ENCODE measurements around the gene TSC1.

Gene TSC1

DNA sequence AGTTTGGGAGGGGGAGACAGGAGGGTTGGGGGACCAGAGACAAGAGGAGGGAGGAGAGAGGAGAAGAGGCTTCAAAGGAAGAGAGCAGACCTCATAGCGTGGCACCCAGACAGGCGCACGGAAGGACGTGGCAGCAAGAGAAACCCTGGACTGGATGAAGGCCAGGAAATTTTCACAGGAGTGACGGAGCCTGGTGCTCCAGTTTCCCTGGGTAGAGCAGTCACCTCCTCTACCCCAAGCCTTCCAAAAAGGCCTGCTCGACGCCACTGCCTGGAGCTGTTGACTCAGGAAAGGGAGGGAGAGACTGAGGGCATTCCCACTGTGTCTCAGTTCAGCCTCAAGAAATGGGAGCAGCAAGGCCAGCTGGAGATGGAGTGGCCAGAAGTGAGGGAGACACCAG, 85.7 kb downstream of the TSC1 start:
- Mint-ChIP-seq H3K4me1 (peaks cover 5% of the 10 kb centered on the region), H3K27me3 (peaks cover 3% of the 10 kb centered on the region), H3K36me3 (ENCODE audit: low read depth) (no peaks in the 10 kb centered on the region), H3K4me3 (no peak overlapping the region), H3K9me3 (no peaks in the 10 kb centered on the region), H3K27ac (no peak overlapping the region)
- DNase-seq (no peak), ATAC-seq (no peak)

DNA sequence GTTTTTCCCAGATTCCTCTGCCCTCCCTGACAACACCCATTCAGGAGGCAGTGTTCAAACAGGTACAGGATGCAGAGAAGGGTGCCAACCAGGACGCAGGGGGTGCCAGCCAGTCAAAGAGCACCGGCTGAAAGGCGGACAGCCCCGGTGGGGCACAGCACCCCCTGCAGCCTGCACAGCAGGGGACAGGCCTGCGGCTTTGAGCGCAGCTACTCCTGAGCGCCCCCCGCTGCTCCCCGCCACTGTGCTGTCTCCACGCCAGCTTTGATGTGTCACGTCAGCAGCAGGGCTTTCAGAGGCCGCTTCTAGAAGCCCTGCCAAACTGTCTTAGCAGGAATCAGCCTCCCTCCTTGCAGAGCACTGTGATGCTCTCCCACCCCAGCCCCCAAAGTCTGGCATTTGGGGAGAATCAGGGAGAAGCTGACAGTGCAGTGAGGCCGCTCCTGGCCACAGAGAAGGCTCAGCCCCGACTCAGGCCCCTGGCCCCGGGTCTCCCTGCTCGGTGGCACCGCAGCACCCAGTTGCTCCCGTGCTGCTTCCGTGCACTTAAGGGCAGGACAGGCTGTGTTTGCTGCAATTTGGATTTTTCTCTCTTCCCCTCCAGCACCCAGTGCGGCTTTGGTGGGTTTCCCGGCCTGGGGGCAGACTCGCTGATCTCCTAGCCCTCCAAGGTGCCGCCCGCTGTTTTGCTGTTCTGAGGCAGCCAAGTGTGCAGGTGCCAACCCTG, 86.6 kb downstream of the TSC1 start:
- no peaks in the 10 kb centered on the region for H3K9me3 Mint-ChIP-seq
- peaks cover 3% of the 10 kb centered on the region for H3K27me3 Mint-ChIP-seq
- no peaks in the 10 kb centered on the region for H3K36me3 Mint-ChIP-seq (ENCODE audit: low read depth)
- ATAC-seq (no peak), DNase-seq (no peak)
- peaks cover 5% of the 10 kb centered on the region for H3K4me1 Mint-ChIP-seq
- no peak overlapping the region for H3K4me3 Mint-ChIP-seq
- H3K27ac Mint-ChIP-seq, result no peak overlapping the region

DNA sequence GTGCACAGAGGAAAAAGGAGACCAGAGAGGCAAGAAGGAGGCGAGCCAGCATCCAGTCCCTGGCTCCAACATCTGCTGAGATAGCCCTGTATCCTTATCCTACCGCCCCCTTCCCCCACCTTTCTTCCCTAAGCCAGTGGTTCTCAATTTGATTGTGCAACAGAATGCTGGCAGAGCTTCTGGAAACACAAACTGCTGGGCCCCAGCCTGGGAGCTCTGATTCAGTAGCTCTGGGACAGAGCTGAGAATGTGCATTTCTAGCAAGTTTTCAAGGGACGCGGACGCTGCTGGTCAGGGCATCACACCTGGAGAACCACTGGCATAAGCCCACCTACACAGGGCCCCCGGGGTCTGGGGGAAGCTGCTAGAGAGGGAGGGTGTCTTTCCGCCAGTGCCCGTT, 87.4 kb downstream of the TSC1 start:
- no peaks in the 10 kb centered on the region for H3K27me3 Mint-ChIP-seq
- H3K27ac Mint-ChIP-seq, result no peak overlapping the region
- H3K36me3 Mint-ChIP-seq (ENCODE audit: low read depth), result no peaks in the 10 kb centered on the region
- no peak for DNase-seq
- no peak overlapping the region for H3K4me3 Mint-ChIP-seq
- no peaks in the 10 kb centered on the region for H3K4me1 Mint-ChIP-seq
- ATAC-seq, result no peak
- H3K9me3 Mint-ChIP-seq, result no peaks in the 10 kb centered on the region

DNA sequence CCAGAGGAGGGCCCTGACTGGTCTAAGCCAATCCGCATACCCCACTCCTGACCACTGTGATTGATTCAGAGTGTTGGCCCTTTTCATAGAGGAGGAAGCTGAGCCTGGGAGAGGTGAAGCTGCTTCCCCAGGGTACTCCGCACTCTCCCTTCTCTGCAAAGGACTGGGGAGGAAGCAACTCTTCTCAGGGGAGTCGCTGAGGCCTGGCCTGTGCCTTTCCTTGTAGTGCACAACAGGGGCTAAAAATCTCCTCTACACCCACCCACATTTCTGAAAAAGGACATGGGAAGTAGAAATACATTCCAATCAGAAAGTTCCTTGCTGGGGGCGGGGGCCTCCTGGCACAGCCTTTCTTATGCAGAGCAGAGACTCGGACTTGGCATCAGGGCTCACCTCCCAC, 88.5 kb downstream of the TSC1 start:
- no peak for DNase-seq
- no peak overlapping the region for H3K4me3 Mint-ChIP-seq
- no peak for ATAC-seq
- peaks cover 2% of the 10 kb centered on the region for H3K27me3 Mint-ChIP-seq
- H3K4me1 Mint-ChIP-seq, result peaks cover 7% of the 10 kb centered on the region
- H3K9me3 Mint-ChIP-seq, result no peaks in the 10 kb centered on the region
- H3K36me3 Mint-ChIP-seq (ENCODE audit: low read depth), result no peaks in the 10 kb centered on the region
- H3K27ac Mint-ChIP-seq, result no peak overlapping the region

DNA sequence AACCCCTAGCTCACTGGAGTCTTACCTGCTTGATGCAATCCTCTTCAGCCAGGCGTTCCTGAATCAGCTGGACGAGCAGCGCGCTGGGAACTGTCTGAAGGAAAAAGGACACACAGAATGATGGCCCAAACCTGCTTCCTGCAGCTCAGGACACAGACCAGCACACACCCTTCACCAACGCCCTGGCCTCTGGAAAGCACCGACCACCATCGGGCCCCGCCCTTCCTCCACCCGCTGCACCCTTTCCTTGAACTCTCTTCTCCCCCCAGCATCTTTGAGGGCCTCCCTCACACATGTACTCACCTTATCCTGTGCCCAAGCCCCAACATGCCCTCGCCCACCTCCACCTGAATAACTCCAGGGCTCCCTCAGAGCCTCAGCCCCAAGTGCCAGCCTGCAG, 89.6 kb downstream of the TSC1 start:
- Mint-ChIP-seq H3K9me3 (no peaks in the 10 kb centered on the region), H3K27me3 (peaks cover 2% of the 10 kb centered on the region), H3K27ac (no peak overlapping the region), H3K4me3 (no peak overlapping the region), H3K36me3 (ENCODE audit: low read depth) (no peaks in the 10 kb centered on the region), H3K4me1 (peaks cover 11% of the 10 kb centered on the region)
- no peak for ATAC-seq
- no peak for DNase-seq

DNA sequence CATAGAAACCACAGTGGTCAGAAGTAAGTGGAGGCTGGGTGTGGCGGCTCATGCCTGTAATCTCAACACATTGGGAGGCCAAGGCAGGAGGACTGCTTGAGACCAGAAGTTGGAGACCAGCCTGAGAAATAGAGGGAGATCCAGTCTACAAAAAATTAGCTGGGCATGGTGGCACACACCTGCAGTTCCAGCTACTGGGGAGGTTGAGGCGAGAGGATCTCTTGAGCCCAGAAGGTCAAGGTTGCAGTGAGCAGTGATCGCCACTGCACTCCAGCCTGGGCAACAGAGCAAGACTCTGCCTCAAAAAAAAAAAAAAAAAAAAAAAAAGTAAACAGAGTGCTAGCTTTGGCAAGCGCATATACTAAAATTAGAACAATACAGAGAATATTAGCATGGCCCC, 90.9 kb downstream of the TSC1 start:
- Mint-ChIP-seq H3K4me3 (no peak overlapping the region), H3K27ac (no peak overlapping the region), H3K9me3 (no peaks in the 10 kb centered on the region), H3K27me3 (peaks cover 2% of the 10 kb centered on the region), H3K4me1 (peaks cover 21% of the 10 kb centered on the region), H3K36me3 (ENCODE audit: low read depth) (no peaks in the 10 kb centered on the region)
- DNase-seq (no peak), ATAC-seq (no peak)

DNA sequence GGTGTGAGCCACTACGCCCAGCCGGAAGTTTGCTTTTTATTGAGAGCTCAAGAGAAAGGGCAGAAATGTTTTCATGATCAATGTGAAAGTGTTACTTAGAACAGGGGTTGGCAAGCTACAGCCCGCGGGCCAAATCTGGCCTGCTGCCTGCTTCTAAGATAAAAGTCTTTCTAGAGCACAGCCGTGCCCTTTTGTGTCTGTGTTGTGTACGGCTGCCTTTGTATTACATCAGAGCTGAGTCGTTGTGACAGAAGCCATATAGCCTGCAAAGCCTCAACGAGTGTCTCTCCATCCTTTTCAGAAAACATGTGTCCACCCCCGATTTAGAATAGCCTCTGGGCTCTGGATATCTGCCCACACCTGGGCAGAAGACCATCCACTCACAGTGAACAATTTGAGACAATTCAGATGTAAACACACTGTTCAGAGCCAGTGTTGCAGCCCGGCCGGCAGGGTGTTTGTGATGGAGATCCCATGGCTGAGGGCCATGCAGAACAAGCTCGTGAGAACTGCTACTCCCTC, 95.2 kb downstream of the TSC1 start:
- Mint-ChIP-seq H3K4me3 (no peak overlapping the region), H3K27me3 (peaks cover 2% of the 10 kb centered on the region), H3K9me3 (no peaks in the 10 kb centered on the region), H3K4me1 (peaks cover 21% of the 10 kb centered on the region), H3K36me3 (ENCODE audit: low read depth) (no peaks in the 10 kb centered on the region), H3K27ac (no peak overlapping the region)
- DNase-seq (no peak), ATAC-seq (no peak)

DNA sequence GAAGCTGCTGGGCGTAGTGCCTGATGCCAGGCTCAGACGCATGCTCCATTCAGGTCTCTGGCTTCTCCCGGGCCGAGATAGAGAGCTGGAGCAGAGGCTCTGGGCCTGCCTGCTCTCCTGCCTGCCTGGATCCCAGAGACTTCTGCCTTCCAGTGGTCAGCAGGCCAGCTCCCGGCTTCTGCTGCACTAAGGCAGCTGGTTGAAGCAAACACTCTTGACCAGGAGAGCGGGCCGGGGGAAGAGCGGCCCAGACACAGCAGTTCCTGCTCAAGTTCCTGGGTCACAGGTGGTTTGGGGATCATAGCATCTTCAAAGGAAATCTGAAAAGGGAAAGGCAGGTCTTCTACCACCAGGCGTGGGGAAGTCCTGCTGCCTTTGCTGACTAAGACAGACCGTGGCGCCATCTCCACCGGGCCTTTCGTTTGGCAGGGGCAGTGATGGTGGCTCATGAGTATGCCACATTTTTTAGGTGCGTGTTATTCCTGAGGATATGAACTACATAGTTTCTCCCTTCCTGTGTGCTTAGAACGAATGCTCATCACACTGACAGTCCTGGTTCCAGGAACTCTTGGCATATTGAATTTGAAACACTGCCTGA, 97.4 kb downstream of the TSC1 start:
- Mint-ChIP-seq H3K4me3 (no peak overlapping the region), H3K36me3 (ENCODE audit: low read depth) (no peaks in the 10 kb centered on the region), H3K4me1 (peaks cover 21% of the 10 kb centered on the region), H3K9me3 (no peaks in the 10 kb centered on the region), H3K27ac (no peak overlapping the region), H3K27me3 (peaks cover 2% of the 10 kb centered on the region)
- DNase-seq, result no peak
- ATAC-seq, result no peak

DNA sequence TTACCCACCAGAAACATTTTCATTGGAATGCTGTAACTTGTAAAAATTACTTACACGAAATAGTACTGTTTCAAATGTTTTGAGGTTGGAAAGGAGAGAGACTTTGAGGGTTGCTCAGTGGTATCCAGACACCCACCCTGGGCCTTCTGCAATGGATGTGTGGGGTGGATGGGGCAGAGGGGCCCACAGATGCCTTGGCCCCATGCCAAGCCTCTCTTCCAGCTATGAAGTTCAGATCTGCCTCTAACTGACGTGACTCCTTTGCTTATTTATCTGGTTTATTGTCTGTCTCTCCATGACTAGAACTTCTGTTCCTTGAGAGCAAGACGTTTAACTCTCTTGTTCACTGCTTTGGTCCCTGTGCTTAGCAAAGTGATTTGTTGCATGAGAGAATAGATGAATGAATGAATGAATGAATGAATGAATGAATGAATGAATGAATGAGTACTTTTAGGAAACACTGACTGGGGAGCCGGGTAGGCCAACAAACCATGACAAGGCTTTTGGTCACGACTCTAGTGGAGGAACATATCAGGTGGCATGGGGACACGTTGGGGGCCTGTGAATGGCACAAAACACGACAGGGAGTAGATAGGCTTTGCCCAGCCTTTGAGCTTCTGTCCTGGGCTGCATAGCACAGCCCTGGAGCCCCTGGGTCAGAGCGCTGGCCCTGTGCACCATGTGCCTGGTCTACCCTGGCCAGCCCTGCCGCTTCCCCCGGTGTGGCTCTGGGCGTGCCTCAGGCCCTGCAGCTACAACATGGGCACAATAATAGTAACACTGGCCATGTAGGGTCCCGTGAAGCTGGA, 98.1 kb downstream of the TSC1 start:
- Mint-ChIP-seq H3K4me3 (no peak overlapping the region), H3K36me3 (ENCODE audit: low read depth) (no peaks in the 10 kb centered on the region)

DNA sequence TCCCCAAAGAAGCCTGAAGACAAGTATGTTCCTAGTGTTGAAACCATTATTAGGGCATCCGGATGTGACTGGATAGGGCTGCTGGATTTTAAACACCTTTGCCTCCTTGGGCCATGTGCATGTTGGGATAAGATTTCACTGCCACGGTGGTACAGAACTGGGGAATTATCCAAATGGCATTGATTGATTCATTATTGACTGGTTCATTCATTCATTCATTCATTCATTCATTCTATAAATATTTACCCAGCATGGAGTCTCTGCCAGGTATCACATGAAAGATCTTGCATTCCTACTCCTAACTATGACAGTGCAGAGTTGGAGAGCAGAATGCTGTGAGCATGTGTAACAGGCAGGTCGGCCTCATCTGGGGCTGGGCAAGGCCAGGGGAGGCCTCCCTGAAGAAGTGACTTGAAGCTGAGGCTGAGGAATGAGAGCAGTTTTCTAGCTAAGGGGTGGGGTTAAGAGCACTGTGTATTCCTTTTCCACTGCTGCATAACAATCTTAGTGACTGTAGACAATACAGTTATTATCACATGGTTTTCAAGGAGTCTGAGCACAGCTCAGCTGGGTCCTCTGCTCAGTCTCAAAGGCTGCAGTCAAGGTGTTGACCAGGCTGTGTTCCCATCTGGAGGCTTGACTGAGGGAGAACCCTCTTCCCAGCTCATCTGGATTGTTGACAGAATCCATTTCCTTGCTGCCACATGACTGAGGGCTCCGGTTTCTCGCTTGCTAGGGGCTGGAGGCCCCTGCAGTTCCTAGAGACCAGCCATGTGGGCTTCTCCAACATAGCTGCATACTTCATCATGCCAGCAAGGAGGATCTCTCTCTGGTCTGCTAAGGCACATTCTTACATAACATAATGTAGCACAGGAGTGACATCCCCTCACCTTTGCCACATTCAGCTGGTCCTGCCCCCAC, 102.0 kb downstream of the TSC1 start:
- Mint-ChIP-seq H3K9me3 (no peaks in the 10 kb centered on the region), H3K4me1 (no peaks in the 10 kb centered on the region), H3K27me3 (no peaks in the 10 kb centered on the region), H3K4me3 (no peak overlapping the region), H3K36me3 (ENCODE audit: low read depth) (no peaks in the 10 kb centered on the region), H3K27ac (no peak overlapping the region)
- ATAC-seq (no peak), DNase-seq (no peak)

More for the DNA sequence above, 98.1 kb downstream of the TSC1 start:
- H3K9me3 Mint-ChIP-seq, result no peaks in the 10 kb centered on the region
- DNase-seq, result no peak
- H3K4me1 Mint-ChIP-seq, result peaks cover 18% of the 10 kb centered on the region
- H3K27ac Mint-ChIP-seq, result no peak overlapping the region
- no peak for ATAC-seq
- H3K27me3 Mint-ChIP-seq, result no peaks in the 10 kb centered on the region

All from activated naive CD8-positive, alpha-beta T cell treated with anti-CD3 and anti-CD28 coated beads, Interleukin-2, amount 50 U/mL, for 24 hours (primary cell).